Activated T-cell treated with anti-CD3 and anti-CD28 coated beads for 48 hours (primary cell): ENCODE measurements around the gene REST.
"Not testable (repeated sequence)": the region's sequence is repeated elsewhere in the genome, so short reads cannot be mapped to it uniquely, and the experiment has no call there.

Experiments
- DNase-seq: peaks from one replicate; pipeline ENCODE4 v3.0.0-alpha.2; 2020; ENCODE audit warnings: low read depth

REST gene, protein sequence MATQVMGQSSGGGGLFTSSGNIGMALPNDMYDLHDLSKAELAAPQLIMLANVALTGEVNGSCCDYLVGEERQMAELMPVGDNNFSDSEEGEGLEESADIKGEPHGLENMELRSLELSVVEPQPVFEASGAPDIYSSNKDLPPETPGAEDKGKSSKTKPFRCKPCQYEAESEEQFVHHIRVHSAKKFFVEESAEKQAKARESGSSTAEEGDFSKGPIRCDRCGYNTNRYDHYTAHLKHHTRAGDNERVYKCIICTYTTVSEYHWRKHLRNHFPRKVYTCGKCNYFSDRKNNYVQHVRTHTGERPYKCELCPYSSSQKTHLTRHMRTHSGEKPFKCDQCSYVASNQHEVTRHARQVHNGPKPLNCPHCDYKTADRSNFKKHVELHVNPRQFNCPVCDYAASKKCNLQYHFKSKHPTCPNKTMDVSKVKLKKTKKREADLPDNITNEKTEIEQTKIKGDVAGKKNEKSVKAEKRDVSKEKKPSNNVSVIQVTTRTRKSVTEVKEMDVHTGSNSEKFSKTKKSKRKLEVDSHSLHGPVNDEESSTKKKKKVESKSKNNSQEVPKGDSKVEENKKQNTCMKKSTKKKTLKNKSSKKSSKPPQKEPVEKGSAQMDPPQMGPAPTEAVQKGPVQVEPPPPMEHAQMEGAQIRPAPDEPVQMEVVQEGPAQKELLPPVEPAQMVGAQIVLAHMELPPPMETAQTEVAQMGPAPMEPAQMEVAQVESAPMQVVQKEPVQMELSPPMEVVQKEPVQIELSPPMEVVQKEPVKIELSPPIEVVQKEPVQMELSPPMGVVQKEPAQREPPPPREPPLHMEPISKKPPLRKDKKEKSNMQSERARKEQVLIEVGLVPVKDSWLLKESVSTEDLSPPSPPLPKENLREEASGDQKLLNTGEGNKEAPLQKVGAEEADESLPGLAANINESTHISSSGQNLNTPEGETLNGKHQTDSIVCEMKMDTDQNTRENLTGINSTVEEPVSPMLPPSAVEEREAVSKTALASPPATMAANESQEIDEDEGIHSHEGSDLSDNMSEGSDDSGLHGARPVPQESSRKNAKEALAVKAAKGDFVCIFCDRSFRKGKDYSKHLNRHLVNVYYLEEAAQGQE

GRCh38 chr4:56907489-56908205, at the start of gene REST:
Gene REST, plus strand, starts transcription at chr4:56907900. Its CDS starts 2,739 bp downstream, at chr4:56910639.
- peak; percentile 87 for DNase-seq

- DNase-seq = no peak
These were observed 47.9 kb upstream of the REST start for GRCh38 chr4:56859841-56860240.

DNA sequence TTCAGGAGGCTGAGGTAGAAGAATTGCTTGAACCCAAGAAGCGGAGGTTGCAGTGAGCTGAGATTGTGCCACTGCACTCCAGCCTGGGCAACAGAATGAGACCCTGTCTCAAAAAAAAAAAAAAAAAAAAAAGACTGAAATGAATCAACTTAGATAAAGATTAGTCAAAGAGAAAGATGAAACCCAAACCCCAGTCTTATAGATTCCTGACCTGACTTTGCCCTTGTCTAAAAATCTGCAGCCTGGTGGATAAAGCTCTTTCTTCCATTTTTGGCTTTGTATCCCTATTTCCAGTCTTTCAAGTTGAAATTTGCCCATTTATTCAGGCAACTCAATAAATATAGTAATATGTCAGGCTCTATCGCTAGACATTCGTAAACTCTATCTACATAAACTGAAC, 46.9 kb upstream of the REST start:
- DNase-seq = no peak

DNA sequence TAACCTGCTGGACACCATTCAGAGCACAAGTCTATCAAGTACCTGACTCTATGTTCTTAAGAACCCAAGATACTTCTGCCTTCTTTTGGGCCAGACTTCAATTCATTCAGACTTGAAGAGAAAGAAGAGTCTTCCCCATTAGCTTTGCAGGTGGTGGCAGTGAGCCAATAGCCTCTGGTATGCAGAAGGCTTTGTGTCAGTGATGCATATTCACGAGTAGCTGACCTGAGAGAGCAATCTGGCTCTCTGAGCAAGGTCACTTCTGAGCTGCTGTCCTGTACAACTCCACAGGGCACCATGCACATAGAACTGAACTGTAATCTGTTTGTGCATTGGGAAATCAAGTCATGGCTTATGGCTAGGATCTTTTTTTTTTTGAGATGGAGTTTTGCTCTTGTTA, 46.3 kb upstream of the REST start:
- DNase-seq = no peak

GRCh38 chr4:56863441-56864139, 44.1 kb upstream of the REST start:
- no peak for DNase-seq

- DNase-seq = no peak
These were observed 36.8 kb upstream of the REST start for GRCh38 chr4:56870946-56871345.

GRCh38 chr4:56871371-56871866, 36.3 kb upstream of the REST start:
- DNase-seq = no peak

DNA sequence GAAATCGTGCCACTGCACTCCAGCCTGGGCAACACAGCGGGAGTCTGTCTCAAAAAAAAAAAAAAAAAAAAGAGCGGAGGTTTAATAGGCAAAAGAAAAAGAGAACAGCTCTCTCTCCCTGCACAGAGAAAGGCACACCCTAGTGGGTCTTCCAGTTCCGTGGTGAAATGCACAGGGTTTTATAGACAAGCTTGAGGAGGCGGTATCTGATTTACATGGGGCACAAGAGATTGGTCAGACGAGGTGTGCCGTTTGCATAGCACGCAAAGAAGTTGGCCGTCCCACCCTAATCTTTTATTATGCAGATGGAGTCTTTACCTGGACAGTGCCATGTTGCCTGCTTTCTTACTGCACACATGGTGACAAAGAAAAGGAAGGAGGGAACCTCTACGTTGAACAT, 33.5 kb upstream of the REST start:
- no peak for DNase-seq

GRCh38 chr4:56874923-56875322, 32.8 kb upstream of the REST start:
- no peak for DNase-seq

GRCh38 chr4:56876264-56876663, 31.4 kb upstream of the REST start:
- no peak for DNase-seq

DNA sequence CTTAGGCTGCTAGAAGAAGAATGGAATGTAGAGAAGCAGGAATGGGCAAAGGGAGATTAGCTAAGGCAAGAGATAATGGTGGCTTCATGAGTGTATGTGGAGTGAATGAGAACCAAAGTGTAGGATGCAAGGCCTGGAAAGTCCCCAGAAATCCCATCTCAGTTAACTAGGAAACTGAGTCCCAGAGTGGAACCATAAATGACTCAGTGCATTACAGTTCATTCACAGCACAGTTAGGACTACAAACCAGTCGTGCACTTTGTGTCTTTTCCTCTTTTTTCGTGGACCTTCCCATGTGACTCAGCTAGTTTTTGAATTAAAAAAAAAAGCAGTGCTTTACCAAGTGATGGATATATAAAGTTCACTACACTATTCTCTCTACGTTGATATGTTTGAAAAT, 27.7 kb upstream of the REST start:
- no peak for DNase-seq

GRCh38 chr4:56880572-56880971, 27.1 kb upstream of the REST start:
- DNase-seq = no peak

GRCh38 chr4:56884511-56884910, 23.2 kb upstream of the REST start:
- DNase-seq = not testable (repeated sequence)

DNA sequence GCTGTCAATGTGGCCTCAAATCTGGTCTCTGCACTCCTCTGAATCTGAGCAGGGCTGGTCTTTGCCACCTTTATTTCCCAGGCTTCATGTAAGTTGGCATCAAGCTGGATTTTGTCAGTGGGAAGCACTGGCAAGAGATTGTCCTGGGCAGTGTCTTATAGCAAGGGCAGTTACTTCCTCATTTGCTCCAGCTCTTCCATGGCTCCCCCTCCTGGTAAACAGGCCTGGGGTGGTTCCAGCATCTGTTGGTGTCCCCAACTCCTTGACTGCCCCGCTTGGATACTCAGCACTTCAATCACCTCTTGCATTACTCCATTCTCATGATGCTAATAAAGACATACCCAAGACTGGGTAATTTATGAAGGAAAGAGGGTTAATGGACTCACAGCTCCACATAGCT, 15.0 kb upstream of the REST start:
- DNase-seq = no peak

DNA sequence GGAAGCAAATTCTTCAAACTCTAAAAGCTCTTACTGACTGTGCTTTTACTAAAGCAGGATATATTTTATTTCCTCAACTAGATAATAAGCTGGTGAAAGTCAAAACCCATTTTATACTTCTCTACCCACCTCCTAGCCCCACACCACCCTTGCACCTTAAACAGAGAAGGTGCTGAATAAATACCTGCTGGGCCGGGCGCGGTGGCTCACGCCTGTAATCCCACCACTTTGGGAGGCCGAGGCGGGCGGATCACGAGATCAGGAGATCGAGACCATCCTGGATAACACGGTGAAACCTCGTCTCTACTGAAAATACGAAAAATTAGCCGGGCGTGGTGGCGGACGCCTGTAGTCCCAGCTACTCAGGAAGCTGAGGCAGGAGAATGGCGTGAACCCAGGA, 9.9 kb upstream of the REST start:
- not testable (repeated sequence) for DNase-seq

DNA sequence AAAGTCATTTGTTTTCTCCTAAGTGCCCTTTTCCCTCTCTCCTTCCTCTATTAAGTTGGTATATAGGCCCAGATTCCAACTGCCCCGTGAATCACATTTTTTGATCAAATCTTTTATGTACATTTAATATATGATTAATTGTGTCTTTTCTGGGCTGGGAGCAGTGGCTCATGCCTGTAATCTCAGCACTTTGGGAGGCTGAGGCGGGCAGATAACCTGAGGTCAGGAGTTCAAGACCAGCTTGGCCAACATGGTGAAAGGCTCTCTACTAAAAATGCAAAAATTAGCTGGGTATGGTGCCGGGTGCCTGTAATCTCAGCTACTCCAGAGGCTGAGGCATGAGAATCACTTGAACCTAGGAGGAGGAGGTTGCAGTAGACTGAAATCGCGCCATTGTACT, 7.5 kb upstream of the REST start:
- not testable (repeated sequence) for DNase-seq

DNA sequence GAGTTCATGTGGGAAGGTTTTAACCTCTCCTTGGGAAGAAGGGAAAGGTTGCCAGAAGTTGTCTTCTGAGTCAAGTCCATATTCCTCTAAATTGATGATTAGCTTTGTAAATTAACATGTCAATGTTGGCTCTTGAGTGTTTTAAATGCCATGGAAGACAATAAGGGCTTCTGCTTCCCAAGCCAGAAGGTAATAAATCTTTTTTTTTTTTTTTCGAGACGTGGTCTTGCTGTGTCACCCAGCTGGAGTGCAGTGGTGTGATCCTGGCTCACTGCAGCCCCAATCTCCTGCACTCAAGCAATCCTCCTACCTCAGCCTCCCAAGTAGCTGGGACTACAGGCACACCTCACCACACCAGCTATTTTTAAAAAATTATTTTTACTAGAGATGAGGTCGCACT, 5.0 kb upstream of the REST start:
- DNase-seq = no peak

- no peak for DNase-seq
These were observed 1.9 kb upstream of the REST start for GRCh38 chr4:56905796-56906195.

DNA sequence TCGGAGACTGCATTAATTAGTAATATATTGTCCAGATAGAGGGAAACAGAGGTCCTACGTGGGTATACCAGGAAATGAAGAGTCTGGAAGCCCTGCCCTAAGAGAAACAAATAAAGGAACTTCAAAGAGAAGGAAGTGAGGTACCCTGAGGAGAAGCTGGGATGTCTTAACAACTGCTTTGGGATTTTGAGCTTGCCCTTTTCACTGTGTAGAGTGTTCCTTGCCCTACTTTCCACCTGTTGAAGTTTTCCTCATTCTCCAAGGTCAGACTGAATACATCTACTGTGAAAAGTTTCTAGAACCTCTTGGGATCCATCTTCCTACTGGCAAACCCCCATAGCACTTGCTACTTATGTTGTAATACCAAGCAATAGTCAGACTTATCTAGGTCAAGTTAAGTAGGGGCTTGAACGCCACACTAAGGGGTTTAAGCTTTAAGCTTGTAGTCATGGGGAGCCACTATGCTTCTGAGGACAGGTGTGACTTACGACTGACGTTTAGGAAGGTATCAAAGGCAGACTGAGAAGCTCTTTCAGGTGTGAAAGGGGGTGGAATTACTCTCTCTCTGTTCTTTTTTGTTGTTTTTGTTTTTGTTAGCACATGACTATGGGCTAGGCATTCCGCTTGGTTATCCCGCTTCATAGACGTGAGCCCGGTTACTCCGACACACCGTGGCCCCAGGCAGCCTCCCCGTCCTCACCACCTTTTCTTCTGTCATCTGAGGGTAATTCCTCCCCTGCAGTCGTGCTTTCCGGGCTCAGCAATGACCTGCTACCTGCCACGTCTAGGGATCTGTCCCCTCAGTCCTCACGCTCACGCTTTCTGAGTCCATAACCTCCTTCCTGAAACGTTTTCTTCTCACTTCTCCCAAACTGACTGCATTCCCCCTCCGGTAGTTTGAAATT, 959 bp upstream of the REST start:
- no peak for DNase-seq
